Panc1 (cell line): ENCODE measurements around the gene SYCP2. TPM values are rescaled to one million over a fixed set of nuclear protein-coding genes. Genes with fewer than 3 reads are reported as not detected.

ENCODE experiments used
- ATAC-seq: fragments of 200-7000 bp; cut with Tn5 transposase; 2 replicates; pipeline ENCODE4 v1.9.1; 2020; ENCODE audit warnings: mild to moderate bottlenecking, moderate library complexity
- BruUV-seq: library from RNA; stranded (reverse); fragments of 400-500 nt; replicated peaks from 2 replicates; lab custom pipeline; 2021; lab: Mats Ljungman, UMichigan
- CTCF ChIA-PET: fragments of 300-600 bp; sonication (Branson Sonifier 250); formaldehyde crosslinking; loops from one replicate; lab custom pipeline; 2022; ENCODE audit warnings: antibody characterized with exemption; lab: Charles Lee
- POLR2A ChIA-PET: fragments of 300-600 bp; sonication (Branson Sonifier 250); formaldehyde crosslinking; loops from one replicate; lab custom pipeline; 2022; ENCODE audit warnings: antibody characterized with exemption; lab: Charles Lee
- DNase-seq: peaks from one replicate; pipeline ENCODE4 v3.0.0-alpha.2; 2010; ENCODE audit warnings: low read depth, low spot score
- H3K27ac ChIP-seq: 2 replicates; pipeline ENCODE4 v1.5.1; 2011; ENCODE audit warnings: mild to moderate bottlenecking, low read length, inconsistent platforms
- H3K27me3 ChIP-seq: fragments of 200-500 bp; sonication (Bioruptor generic); 2 replicates; pipeline ENCODE4 v1.6.0; 2014; ENCODE audit warnings: low read length, inconsistent platforms; ENCODE audit not compliant: control insufficient read depth, insufficient read depth
- H3K36me3 ChIP-seq: fragments of 200-500 bp; sonication (Bioruptor generic); 2 replicates; pipeline ENCODE4 v1.5.1; 2014; ENCODE audit warnings: inconsistent platforms, mild to moderate bottlenecking, low read length, moderate library complexity; ENCODE audit not compliant: control insufficient read depth, insufficient read depth
- H3K4me1 ChIP-seq: 2 replicates; pipeline ENCODE4 v1.5.1; 2011; ENCODE audit warnings: inconsistent platforms, mild to moderate bottlenecking, low read length, moderate library complexity; ENCODE audit not compliant: control insufficient read depth, insufficient read depth
- H3K4me3 ChIP-seq, 2 experiments: 2 replicates each; pipeline ENCODE4 v1.5.1; 2011 to 2012; ENCODE audit warnings: low read depth in 2 of 2, low read length in 2 of 2, mild to moderate bottlenecking in 2 of 2, inconsistent platforms in 1 of 2, moderate library complexity in 1 of 2
- H3K9me3 ChIP-seq: fragments of 200-500 bp; sonication (Bioruptor generic); 2 replicates; pipeline ENCODE4 v1.5.1; 2014; ENCODE audit warnings: low read depth, mild to moderate bottlenecking, inconsistent platforms, low read length, moderate library complexity; ENCODE audit not compliant: control insufficient read depth, insufficient read depth
- POLR2AphosphoS5 ChIP-seq: IDR thresholded peaks from 2 replicates; pipeline ENCODE4 v1.6.1; 2012; ENCODE audit warnings: mild to moderate bottlenecking, low read depth, low read length, moderate library complexity
- SIN3A ChIP-seq: IDR thresholded peaks from 2 replicates; pipeline ENCODE4 v1.6.1; 2012; ENCODE audit warnings: low read depth, mild to moderate bottlenecking, low read length, moderate library complexity, borderline replicate concordance; ENCODE audit not compliant: insufficient read depth
- TCF7L2 ChIP-seq: IDR thresholded peaks from 2 replicates; pipeline ENCODE4 v1.6.1; 2011; ENCODE audit warnings: mild to moderate bottlenecking, low read depth, low read length, inconsistent platforms
- in situ Hi-C: cut with HindIII; loops from 2 replicates; pipeline ENCODE4 v1.10.0; 2016; ENCODE audit warnings: low sequenced_read_pairs, low pct_unique_long_range_greater_than_20kb
- intact Hi-C: fragments of 100-400 bp; cut with micrococcal nuclease; formaldehyde crosslinking; loops from one replicate; pipeline ENCODE4 v1.10.0; 2022; ENCODE audit not compliant: unreplicated experiment
- total RNA-seq: library from RNA; stranded (reverse); gene quantifications from one replicate; pipeline ENCODE4 v1.2.1, GENCODE V29; 2021; ENCODE audit not compliant: unreplicated experiment
- TF ChIP-seq, protein P1 (sequence below), 2 experiments: IDR thresholded peaks; 2 replicates each; pipeline ENCODE4 v1.6.1; 2011 to 2012; ENCODE audit warnings: low read depth in 2 of 2, control low read depth in 1 of 2, low read length in 1 of 2, mild to moderate bottlenecking in 1 of 2, moderate library complexity in 1 of 2; ENCODE audit not compliant: insufficient read depth in 1 of 2
- TF ChIP-seq, protein P2 (sequence below): fragments of 450-650 bp; IDR thresholded peaks from 2 replicates; pipeline ENCODE4 v1.5.1; 2017; ENCODE audit warnings: mild to moderate bottlenecking

SYCP2 gene
- total RNA-seq, 1 experiment from 2014 or later, result 39.7 TPM

DNA sequence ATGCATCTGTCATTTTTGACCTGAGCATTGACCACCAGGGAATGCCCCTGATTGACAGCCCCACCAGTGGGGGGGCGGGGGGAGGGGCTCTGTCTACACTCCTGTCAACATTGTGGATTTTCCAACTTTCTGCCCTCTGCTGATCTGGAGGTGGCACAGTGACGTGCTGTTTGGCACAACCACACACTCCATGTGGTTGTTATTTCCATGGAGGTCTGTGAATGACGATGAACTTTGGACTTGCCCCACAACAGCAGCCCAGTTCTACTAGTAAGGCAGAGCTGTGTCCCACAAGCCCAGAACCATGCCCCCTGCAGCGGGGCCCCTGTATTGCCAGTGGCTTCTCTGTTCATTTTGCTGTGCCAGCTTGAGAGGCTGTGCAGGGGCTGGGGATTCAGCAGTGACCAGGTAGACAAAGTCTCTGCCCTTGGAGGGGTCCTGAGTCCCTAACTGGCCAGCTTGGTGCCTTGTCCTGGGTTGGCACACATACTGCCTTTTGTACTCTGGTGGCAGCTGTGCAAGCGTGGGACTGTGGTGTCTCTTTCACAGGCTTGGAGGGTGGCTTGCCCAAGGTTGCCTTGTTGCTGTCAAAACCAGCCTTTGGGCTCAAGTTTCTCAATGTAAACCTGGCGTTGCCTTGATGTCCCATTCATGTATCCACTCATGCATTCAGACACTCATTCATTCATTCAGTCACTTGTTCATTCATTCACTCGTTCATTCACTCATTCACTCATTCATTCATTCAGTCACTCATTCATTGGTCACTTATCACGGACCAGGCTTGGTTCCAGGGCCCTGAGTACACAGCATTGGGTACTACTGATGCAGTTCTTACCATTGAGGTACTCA lies 108.5 kb downstream of the SYCP2 start:
- POLR2A ChIA-PET, result no interaction called here
- CTCF ChIA-PET, result no interaction called here
- ATAC-seq, result no peak

DNA sequence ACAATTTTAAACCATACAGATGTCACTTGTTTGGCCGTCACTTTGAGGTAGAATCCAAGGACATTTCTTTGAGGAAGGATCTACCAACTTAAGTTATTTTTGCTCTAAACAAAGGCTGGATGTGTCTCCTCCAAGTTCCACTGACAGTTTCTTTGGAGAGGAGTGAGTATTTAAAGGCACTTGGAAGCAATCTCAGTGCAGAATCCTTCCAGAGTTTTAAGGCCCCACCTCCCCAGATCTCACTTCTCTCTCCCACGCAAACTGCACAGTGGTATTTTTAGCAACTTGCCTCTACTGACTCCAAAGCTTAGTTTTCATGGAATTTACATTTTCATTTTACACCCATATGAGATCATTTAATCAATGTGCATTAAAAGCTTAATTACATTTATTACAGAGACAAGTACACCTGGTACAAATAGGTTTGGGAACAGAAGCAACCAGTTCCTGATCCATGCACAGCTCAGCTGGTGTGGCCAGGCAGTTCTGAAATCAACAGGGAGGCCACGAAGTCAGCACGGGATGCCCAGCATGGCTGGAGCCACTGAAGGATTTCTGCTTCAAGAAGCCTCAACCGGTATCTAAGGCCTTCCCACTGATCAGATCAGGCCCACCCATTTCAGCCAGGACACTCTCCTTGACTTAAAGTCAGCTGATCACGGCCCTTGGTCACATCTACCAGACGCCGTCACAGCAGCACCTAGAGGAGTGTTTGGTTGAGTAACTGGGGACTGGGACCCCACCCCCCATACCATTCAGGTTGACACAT lies 109.8 kb downstream of the SYCP2 start:
- intact Hi-C loops (no loop called here), in situ Hi-C loops (no loop called here)
- peaks cover 2% of the 10 kb centered on the region; the same call in 1 of the 2 replicates for H3K27me3 ChIP-seq
- no peaks in the 10 kb centered on the region for H3K36me3 ChIP-seq
- H3K4me1 ChIP-seq, result no peaks in the 10 kb centered on the region
- CTCF ChIA-PET, result no interaction called here
- H3K9me3 ChIP-seq, result no peaks in the 10 kb centered on the region
- BruUV-seq, result no TSS peak
- TF ChIP-seq, protein P1, sequence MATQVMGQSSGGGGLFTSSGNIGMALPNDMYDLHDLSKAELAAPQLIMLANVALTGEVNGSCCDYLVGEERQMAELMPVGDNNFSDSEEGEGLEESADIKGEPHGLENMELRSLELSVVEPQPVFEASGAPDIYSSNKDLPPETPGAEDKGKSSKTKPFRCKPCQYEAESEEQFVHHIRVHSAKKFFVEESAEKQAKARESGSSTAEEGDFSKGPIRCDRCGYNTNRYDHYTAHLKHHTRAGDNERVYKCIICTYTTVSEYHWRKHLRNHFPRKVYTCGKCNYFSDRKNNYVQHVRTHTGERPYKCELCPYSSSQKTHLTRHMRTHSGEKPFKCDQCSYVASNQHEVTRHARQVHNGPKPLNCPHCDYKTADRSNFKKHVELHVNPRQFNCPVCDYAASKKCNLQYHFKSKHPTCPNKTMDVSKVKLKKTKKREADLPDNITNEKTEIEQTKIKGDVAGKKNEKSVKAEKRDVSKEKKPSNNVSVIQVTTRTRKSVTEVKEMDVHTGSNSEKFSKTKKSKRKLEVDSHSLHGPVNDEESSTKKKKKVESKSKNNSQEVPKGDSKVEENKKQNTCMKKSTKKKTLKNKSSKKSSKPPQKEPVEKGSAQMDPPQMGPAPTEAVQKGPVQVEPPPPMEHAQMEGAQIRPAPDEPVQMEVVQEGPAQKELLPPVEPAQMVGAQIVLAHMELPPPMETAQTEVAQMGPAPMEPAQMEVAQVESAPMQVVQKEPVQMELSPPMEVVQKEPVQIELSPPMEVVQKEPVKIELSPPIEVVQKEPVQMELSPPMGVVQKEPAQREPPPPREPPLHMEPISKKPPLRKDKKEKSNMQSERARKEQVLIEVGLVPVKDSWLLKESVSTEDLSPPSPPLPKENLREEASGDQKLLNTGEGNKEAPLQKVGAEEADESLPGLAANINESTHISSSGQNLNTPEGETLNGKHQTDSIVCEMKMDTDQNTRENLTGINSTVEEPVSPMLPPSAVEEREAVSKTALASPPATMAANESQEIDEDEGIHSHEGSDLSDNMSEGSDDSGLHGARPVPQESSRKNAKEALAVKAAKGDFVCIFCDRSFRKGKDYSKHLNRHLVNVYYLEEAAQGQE (IDR thresholded peaks at IDR 0.05; ENCODE audit: insufficient read depth in 1 of 2, low read depth in 2 of 2, low read length in 1 of 2), result no peak
- DNase-seq (no peak), ATAC-seq (no peak)
- H3K27ac ChIP-seq, result no peak overlapping the region
- POLR2A ChIA-PET, result no interaction called here
- no peak overlapping the region for H3K4me3 ChIP-seq

More for the DNA sequence above, 108.5 kb downstream of the SYCP2 start:
- Histone ChIP-seq H3K27me3 (peaks cover 2% of the 10 kb centered on the region; the same call in 1 of the 2 replicates), H3K4me3 (no peak overlapping the region), H3K36me3 (no peaks in the 10 kb centered on the region), H3K4me1 (no peaks in the 10 kb centered on the region), H3K27ac (no peak overlapping the region), H3K9me3 (no peaks in the 10 kb centered on the region)
- intact Hi-C loops, result no loop called here
- TF ChIP-seq, protein P1 (IDR thresholded peaks at IDR 0.05; ENCODE audit: insufficient read depth in 1 of 2, low read depth in 2 of 2, low read length in 1 of 2), result no peak
- no peak for TF ChIP-seq POLR2AphosphoS5
- no peak for TF ChIP-seq SIN3A
- TF ChIP-seq, protein P2, sequence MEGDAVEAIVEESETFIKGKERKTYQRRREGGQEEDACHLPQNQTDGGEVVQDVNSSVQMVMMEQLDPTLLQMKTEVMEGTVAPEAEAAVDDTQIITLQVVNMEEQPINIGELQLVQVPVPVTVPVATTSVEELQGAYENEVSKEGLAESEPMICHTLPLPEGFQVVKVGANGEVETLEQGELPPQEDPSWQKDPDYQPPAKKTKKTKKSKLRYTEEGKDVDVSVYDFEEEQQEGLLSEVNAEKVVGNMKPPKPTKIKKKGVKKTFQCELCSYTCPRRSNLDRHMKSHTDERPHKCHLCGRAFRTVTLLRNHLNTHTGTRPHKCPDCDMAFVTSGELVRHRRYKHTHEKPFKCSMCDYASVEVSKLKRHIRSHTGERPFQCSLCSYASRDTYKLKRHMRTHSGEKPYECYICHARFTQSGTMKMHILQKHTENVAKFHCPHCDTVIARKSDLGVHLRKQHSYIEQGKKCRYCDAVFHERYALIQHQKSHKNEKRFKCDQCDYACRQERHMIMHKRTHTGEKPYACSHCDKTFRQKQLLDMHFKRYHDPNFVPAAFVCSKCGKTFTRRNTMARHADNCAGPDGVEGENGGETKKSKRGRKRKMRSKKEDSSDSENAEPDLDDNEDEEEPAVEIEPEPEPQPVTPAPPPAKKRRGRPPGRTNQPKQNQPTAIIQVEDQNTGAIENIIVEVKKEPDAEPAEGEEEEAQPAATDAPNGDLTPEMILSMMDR, result no peak
- no peak for TF ChIP-seq TCF7L2
- DNase-seq, result no peak
- no TSS peak for BruUV-seq
- in situ Hi-C loops, result no loop called here
